GM12878 (cell line): ENCODE measurements around the gene MARCHF9. TPM values are rescaled to one million over a fixed set of nuclear protein-coding genes. Genes with fewer than 3 reads are reported as not detected.

ENCODE experiments used
- ATAC-seq: fragments of 200-7000 bp; cut with Tn5 transposase; 3 replicates; pipeline ENCODE4 v1.9.1; 2020; ENCODE audit warnings: mild to moderate bottlenecking, moderate library complexity
- BruUV-seq: library from RNA; stranded (reverse); fragments of 400-500 nt; replicated peaks from 2 replicates; lab custom pipeline; 2021; lab: Mats Ljungman, UMichigan
- CTCF ChIA-PET: fragments of 300-600 bp; sonication (Branson Sonifier 250); formaldehyde crosslinking; extraction: SDS; loops from one replicate; lab custom pipeline; 2021; ENCODE audit warnings: inconsistent platforms; lab: Yijun Ruan, JAX
- POLR2A ChIA-PET: fragments of 350-600 bp; formaldehyde crosslinking; extraction: SDS; loops from one replicate; lab custom pipeline; 2021; ENCODE audit warnings: inconsistent platforms; lab: Charles Lee
- RAD21 ChIA-PET: fragments of 300-600 bp; sonication (Branson Sonifier 250); formaldehyde crosslinking; loops from one replicate; lab custom pipeline; 2023; ENCODE audit warnings: antibody characterized with exemption; ENCODE audit not compliant: unreplicated experiment; lab: Charles Lee
- SMC1A ChIA-PET: fragments of 300-600 bp; sonication (Branson Sonifier 250); formaldehyde crosslinking; loops from one replicate; lab custom pipeline; 2023; ENCODE audit not compliant: unreplicated experiment, uncharacterized antibody; lab: Charles Lee
- DNase-seq: peaks from one replicate; pipeline ENCODE4 v3.0.0-alpha.2; 2011; ENCODE audit warnings: low read depth, low spot score
- FAIRE-seq: peaks from 3 replicates; lab custom pipeline; 2011; peaks lifted over from hg19 to GRCh38; lab: Jason Lieb, UNC
- H2AFZ ChIP-seq: 2 replicates; pipeline ENCODE4 v1.6.0; 2011; ENCODE audit warnings: low read depth, low read length, control low read depth; ENCODE audit not compliant: control insufficient read depth
- H3K27ac ChIP-seq: 2 replicates; pipeline ENCODE4 v1.5.1; 2011; ENCODE audit warnings: control low read depth; ENCODE audit not compliant: control insufficient read depth, insufficient read depth
- H3K27me3 ChIP-seq, 2 experiments: replicated peaks in 1 of 2; 2 replicates each; pipeline versions ENCODE4 v1.6.0 to v1.6.1; 2011; ENCODE audit warnings: low read length in 1 of 2; ENCODE audit not compliant: control insufficient read depth in 2 of 2, insufficient read depth in 2 of 2
- H3K36me3 ChIP-seq, 2 experiments: 2 replicates each; pipeline ENCODE4 v1.5.1; 2011; ENCODE audit warnings: low read length in 1 of 2; ENCODE audit not compliant: control insufficient read depth in 2 of 2, insufficient read depth in 2 of 2
- H3K4me1 ChIP-seq: 2 replicates; pipeline ENCODE4 v1.6.1; 2011; ENCODE audit warnings: mild to moderate bottlenecking, low read length, moderate library complexity, mixed read lengths; ENCODE audit not compliant: control insufficient read depth, insufficient read depth
- H3K4me2 ChIP-seq: 2 replicates; pipeline ENCODE4 v1.6.0; 2011; ENCODE audit warnings: control low read depth; ENCODE audit not compliant: control insufficient read depth, insufficient read depth
- H3K4me3 ChIP-seq: fragments of 200-600 bp; sonication (generic); 2 replicates; pipeline ENCODE4 v1.5.1; 2016
- H3K79me2 ChIP-seq: 2 replicates; pipeline ENCODE4 v1.6.0; 2011; ENCODE audit warnings: low read length; ENCODE audit not compliant: control insufficient read depth, insufficient read depth
- H3K9ac ChIP-seq: 2 replicates; pipeline ENCODE4 v1.8.0; 2011; ENCODE audit warnings: low read length, control low read depth, mixed read lengths; ENCODE audit not compliant: control insufficient read depth, insufficient read depth
- H3K9me3 ChIP-seq: replicated peaks from 3 replicates; pipeline ENCODE4 v1.5.1; 2011; ENCODE audit warnings: mild to moderate bottlenecking, low read length; ENCODE audit not compliant: control insufficient read depth, insufficient read depth
- H4K20me1 ChIP-seq: 2 replicates; pipeline ENCODE4 v1.6.0; 2011; ENCODE audit not compliant: control insufficient read depth, insufficient read depth
- ASH2L ChIP-seq: fragments of 300-600, 200-600 bp; sonication (generic); IDR thresholded peaks from 2 replicates; pipeline ENCODE4 v1.6.1; 2017; ENCODE audit warnings: low read depth, mild to moderate bottlenecking, borderline replicate concordance
- BACH1 ChIP-seq: fragments of 450-650 bp; IDR thresholded peaks from 2 replicates; pipeline ENCODE4 v1.6.1; 2017; ENCODE audit warnings: mild to moderate bottlenecking, borderline replicate concordance
- BHLHE40 ChIP-seq, 2 experiments: fragments of 450-650 bp in 1 of 2; IDR thresholded peaks; 2 replicates each; pipeline ENCODE4 v1.6.1; 2011 to 2017; ENCODE audit warnings: low read depth in 2 of 2, borderline replicate concordance in 1 of 2, improper control_type of control experiment in 1 of 2, low read length in 1 of 2, mild to moderate bottlenecking in 1 of 2
- DPF2 ChIP-seq: fragments of 450-650 bp; IDR thresholded peaks from 2 replicates; pipeline ENCODE4 v1.6.1; 2017; ENCODE audit warnings: mild to moderate bottlenecking
- GATAD2B ChIP-seq: fragments of 450-650 bp; conservative IDR thresholded peaks from 2 replicates; pipeline ENCODE4 v1.6.1; 2017; ENCODE audit warnings: low read depth, mild to moderate bottlenecking, moderate library complexity
- IKZF1 ChIP-seq: fragments of 450-650 bp; conservative IDR thresholded peaks from 2 replicates; pipeline ENCODE4 v1.6.1; 2017; ENCODE audit warnings: antibody characterized with exemption, mild to moderate bottlenecking
- LARP7 ChIP-seq: fragments of 450-650 bp; IDR thresholded peaks from 2 replicates; pipeline ENCODE4 v1.6.1; 2017; ENCODE audit warnings: mild to moderate bottlenecking
- MXI1 ChIP-seq: fragments of 150-350 bp; IDR thresholded peaks from 2 replicates; pipeline ENCODE4 v1.6.1; 2011; ENCODE audit warnings: low read depth, mild to moderate bottlenecking, inconsistent platforms, low read length, improper control_type of control experiment
- NR2C1 ChIP-seq: fragments of 450-650 bp; IDR thresholded peaks from 2 replicates; pipeline ENCODE4 v1.6.1; 2017; ENCODE audit warnings: antibody characterized with exemption, mild to moderate bottlenecking, moderate library complexity
- NR2F1 ChIP-seq: fragments of 450-650 bp; conservative IDR thresholded peaks from 2 replicates; pipeline ENCODE4 v1.6.1; 2017; ENCODE audit warnings: mild to moderate bottlenecking
- SPI1 ChIP-seq: IDR thresholded peaks from 2 replicates; pipeline ENCODE4 v1.6.1; 2011; ENCODE audit warnings: low read depth, mild to moderate bottlenecking, low read length, moderate library complexity, borderline replicate concordance; ENCODE audit not compliant: insufficient read depth
- ZNF217 ChIP-seq: fragments of 450-650 bp; IDR thresholded peaks from 2 replicates; pipeline ENCODE4 v1.6.1; 2017; ENCODE audit warnings: antibody characterized with exemption, mild to moderate bottlenecking
- WGBS: methylation state at CpG from one replicate; pipeline ENCODE4 v1.1.6; 2016; ENCODE audit warnings: low lambda C conversion rate; ENCODE audit not compliant: insufficient replicate concordance, insufficient coverage; ENCODE audit errors: missing lambda C conversion rate; 5-methylcytosine and 5-hydroxymethylcytosine counted together
- in situ Hi-C: fragments of 300-500 bp; cut with MboI; formaldehyde crosslinking; loops from 9 replicates; pipeline ENCODE4 v1.14.3; 2018; ENCODE audit warnings: mixed read lengths
- intact Hi-C: fragments of 100-400 bp; cut with micrococcal nuclease; formaldehyde crosslinking; loops from one replicate; pipeline ENCODE4 v1.14.2; 2022; ENCODE audit not compliant: unreplicated experiment
- polyA plus RNA-seq, 11 experiments: library from polyadenylated mRNA; depleted of rRNA in 4 of 11; unstranded in 6 of 11; stranded (reverse) in 5 of 11; fragments of >200 nt; fragmentation: Nextera tagmentation in 4 of 11; fragmentation: Illumina TruSeq in 1 of 11; extraction: Ambion mirVana in 4 of 11; extraction: Trizol in 1 of 11; gene quantifications; 1 replicate in 1 of 11; 2 replicates in 10 of 11; pipeline versions ENCODE4 v1.2.1 to v1.2.3, GENCODE V29; 2011 to 2016; ENCODE audit warnings: inconsistent platforms in 2 of 11, missing spikeins in 2 of 11, low read depth in 1 of 11
- total RNA-seq, 4 experiments: library from RNA; depleted of rRNA in 3 of 4; stranded (reverse); fragments of >200 nt in 3 of 4; fragmentation: Illumina TruSeq in 1 of 4; extraction: Trizol in 1 of 4; gene quantifications; 2 replicates each; pipeline versions ENCODE4 v1.2.1 to v1.2.3, GENCODE V29; 2013 to 2021
- TF ChIP-seq, protein P1 (sequence below): IDR thresholded peaks from 2 replicates; pipeline ENCODE4 v1.6.1; 2012; ENCODE audit warnings: mild to moderate bottlenecking, low read depth, low read length

MARCHF9 gene
- total and polyA plus RNA-seq, 10 of the 15 experiments (the other 5 are each of a cell fraction or from before 2014, with no cell fraction given): 2.4 to 29.3 (median 13.0) TPM

DNA sequence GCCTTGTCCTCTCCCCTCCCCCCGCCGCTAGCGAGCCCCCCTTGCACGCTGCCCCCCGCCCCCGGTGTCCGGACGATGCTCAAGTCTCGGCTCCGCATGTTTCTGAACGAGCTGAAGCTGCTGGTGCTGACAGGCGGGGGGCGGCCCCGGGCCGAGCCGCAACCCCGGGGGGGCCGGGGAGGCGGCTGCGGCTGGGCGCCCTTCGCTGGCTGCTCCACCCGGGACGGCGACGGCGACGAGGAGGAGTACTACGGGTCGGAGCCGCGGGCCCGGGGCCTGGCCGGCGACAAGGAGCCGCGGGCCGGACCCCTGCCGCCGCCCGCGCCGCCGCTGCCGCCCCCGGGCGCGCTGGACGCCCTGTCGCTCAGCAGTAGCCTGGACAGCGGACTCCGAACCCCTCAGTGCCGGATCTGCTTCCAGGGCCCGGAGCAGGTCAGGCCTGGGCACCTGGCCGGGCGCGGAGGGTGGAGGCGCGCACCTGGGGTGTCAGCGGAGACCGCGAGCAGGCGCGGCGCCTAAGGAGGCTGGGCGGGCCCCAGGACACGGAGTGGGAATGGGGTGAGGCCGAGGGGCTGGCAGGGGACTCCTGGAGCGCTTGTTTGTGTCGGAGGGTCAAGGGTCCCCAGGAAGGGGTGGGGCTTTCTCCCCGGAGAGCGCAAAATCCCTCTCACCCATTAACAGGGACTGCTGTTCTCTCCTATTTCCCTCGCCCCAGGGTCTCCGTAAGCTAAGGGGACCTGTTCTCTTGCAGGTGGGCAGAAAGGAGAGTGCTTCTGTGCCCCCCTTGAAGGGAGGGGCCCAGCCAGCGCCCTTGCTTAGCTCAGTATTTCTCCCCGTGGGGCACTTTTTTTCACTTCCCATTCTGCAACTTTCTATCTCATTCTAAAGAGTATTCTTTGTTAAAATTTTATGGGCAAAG, 810 bp downstream of the MARCHF9 start:
- peak overlapping the region; percentile 60 for H3K9ac ChIP-seq
- no peak for TF ChIP-seq MXI1
- peak; percentile 58; the same call in 1 of the 2 replicates for TF ChIP-seq LARP7
- TF ChIP-seq BHLHE40 (IDR thresholded peaks at IDR 0.05; ENCODE audit: borderline replicate concordance in 1 of 2, low read depth in 2 of 2, low read length in 1 of 2): peak in 1 of 2 experiments; percentile 32; a peak in 1 of 4 replicates
- TF ChIP-seq GATAD2B: peak; percentile 43; the same call in 1 of the 2 replicates
- TF ChIP-seq SPI1: peak; percentile 56
- no peak for TF ChIP-seq ASH2L
- TF ChIP-seq IKZF1: peak; percentile 41
- TF ChIP-seq BACH1: peak; percentile 33; the same call in 1 of the 2 replicates
- TF ChIP-seq DPF2: peak; percentile 42; the same call in 1 of the 2 replicates
- TF ChIP-seq ZNF217: 0 out of 2 replicates have a peak, but pooled peaks have one; percentile 39
- TF ChIP-seq NR2F1: peak; percentile 85
- TF ChIP-seq, protein P1, sequence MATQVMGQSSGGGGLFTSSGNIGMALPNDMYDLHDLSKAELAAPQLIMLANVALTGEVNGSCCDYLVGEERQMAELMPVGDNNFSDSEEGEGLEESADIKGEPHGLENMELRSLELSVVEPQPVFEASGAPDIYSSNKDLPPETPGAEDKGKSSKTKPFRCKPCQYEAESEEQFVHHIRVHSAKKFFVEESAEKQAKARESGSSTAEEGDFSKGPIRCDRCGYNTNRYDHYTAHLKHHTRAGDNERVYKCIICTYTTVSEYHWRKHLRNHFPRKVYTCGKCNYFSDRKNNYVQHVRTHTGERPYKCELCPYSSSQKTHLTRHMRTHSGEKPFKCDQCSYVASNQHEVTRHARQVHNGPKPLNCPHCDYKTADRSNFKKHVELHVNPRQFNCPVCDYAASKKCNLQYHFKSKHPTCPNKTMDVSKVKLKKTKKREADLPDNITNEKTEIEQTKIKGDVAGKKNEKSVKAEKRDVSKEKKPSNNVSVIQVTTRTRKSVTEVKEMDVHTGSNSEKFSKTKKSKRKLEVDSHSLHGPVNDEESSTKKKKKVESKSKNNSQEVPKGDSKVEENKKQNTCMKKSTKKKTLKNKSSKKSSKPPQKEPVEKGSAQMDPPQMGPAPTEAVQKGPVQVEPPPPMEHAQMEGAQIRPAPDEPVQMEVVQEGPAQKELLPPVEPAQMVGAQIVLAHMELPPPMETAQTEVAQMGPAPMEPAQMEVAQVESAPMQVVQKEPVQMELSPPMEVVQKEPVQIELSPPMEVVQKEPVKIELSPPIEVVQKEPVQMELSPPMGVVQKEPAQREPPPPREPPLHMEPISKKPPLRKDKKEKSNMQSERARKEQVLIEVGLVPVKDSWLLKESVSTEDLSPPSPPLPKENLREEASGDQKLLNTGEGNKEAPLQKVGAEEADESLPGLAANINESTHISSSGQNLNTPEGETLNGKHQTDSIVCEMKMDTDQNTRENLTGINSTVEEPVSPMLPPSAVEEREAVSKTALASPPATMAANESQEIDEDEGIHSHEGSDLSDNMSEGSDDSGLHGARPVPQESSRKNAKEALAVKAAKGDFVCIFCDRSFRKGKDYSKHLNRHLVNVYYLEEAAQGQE: no peak
- 0 out of 2 replicates have a peak, but pooled peaks have one; percentile 24 for TF ChIP-seq NR2C1
- peak overlapping the region; percentile 58 for H3K4me2 ChIP-seq
- peak overlapping the region; percentile 85 for H3K4me3 ChIP-seq
- CTCF ChIA-PET: interaction anchor here (0.6 to 4.7 kb wide), 29 partner anchors 7 to 477 kb away, joined by 3 to 62 read pairs (median 5); partner anchors contain the start of genes CYP27B1, EEF1AKMT3, METTL1 and TSFM
- no peaks in the 10 kb centered on the region; the same call in 2 of the 3 replicates for H3K9me3 ChIP-seq
- H3K79me2 ChIP-seq: peaks cover 15% of the 10 kb centered on the region
- no peak for DNase-seq
- H2AFZ ChIP-seq: peak overlapping the region; percentile 6; the same call in 1 of the 2 replicates
- ATAC-seq: no peak
- H3K36me3 ChIP-seq: peaks cover 0 to 4% of the 10 kb centered on the region in 2 experiments; a peak in 2 of 4 replicates
- WGBS: 4% methylated on average over 35 of the region's 76 CpGs
- FAIRE-seq: no peak
- POLR2A ChIA-PET: interaction anchor here (1.0 to 2.5 kb wide), 7 partner anchors 8 to 28 kb away, joined by 3 to 19 read pairs (median 5); partner anchors contain the start of genes EEF1AKMT3, METTL1 and TSPAN31
- H3K27ac ChIP-seq: peak overlapping the region; percentile 43; the same call in 1 of the 2 replicates
- no TSS peak for BruUV-seq
- H3K4me1 ChIP-seq: peaks cover 26% of the 10 kb centered on the region
- RAD21 ChIA-PET: interaction anchor here (0.6 to 2.0 kb wide), 7 partner anchors 11 to 186 kb away, joined by 3 to 13 read pairs (median 6); partner anchors contain the start of genes ATP23, EEF1AKMT3, METTL1 and TSPAN31
- H4K20me1 ChIP-seq: no peaks in the 10 kb centered on the region; the same call in 1 of the 2 replicates
- no peaks in the 10 kb centered on the region for H3K27me3 ChIP-seq
- in situ Hi-C loops (no loop called here), intact Hi-C loops (loop anchor here (1.0 to 10.0 kb wide), 4 partner anchors 17 to 281 kb away; partner anchors contain the start of genes ARHGAP9, EEF1AKMT3 and METTL1)
- SMC1A ChIA-PET: interaction anchor here (1.0 to 1.9 kb wide), 11 partner anchors 11 to 150 kb away, joined by 3 to 14 read pairs (median 4); partner anchors contain the start of genes CYP27B1, EEF1AKMT3, METTL1 and TSFM
